NOMO-1 treated with dmso at 0.1 percent for 144 hours (cell line): Measurements from ENCODE around the gene DMC1.
A peak's percentile ranks its signal among the peaks of the same experiment; 100 is the strongest.
"Not testable (repeated sequence)": the region's sequence is repeated elsewhere in the genome, so short reads cannot be mapped to it uniquely, and the experiment has no call there.

ENCODE experiments used
- DNase-seq: peaks from one replicate; lab custom pipeline; 2025; ENCODE audit not compliant: unreplicated experiment; lab: John Stamatoyannopoulos, UW

Gene DMC1, protein sequence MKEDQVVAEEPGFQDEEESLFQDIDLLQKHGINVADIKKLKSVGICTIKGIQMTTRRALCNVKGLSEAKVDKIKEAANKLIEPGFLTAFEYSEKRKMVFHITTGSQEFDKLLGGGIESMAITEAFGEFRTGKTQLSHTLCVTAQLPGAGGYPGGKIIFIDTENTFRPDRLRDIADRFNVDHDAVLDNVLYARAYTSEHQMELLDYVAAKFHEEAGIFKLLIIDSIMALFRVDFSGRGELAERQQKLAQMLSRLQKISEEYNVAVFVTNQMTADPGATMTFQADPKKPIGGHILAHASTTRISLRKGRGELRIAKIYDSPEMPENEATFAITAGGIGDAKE

GRCh38 chr22:38569972-38570778 is at the start of gene DMC1:
DMC1 (minus strand) TSS chr22:38570183; CDS start chr22:38568256, 1,927 bp downstream.
- peak; percentile 83 for DNase-seq

- DNase-seq, result no peak
These were observed 48.7 kb upstream of the DMC1 start for GRCh38 chr22:38618682-38619081.

- no peak for DNase-seq
These were observed 48.3 kb upstream of the DMC1 start for GRCh38 chr22:38618258-38618657.

DNA sequence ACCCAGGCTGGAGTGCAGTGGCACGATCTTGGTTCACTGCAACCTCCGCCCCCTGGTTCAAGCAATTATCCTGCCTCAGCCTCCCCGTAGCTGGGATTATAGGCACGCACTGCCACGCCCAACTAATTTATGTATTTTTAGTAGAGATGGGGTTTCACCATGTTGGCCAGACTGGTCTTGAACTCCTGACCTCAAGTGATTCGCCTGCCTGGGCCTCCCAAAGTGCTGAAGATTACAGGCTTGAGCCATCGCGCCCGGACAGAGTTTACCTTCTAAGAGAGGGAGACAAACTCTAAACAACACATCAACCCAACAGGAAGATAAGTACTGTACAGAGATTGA is 45.1 kb upstream of the DMC1 start:
- not testable (repeated sequence) for DNase-seq

DNA sequence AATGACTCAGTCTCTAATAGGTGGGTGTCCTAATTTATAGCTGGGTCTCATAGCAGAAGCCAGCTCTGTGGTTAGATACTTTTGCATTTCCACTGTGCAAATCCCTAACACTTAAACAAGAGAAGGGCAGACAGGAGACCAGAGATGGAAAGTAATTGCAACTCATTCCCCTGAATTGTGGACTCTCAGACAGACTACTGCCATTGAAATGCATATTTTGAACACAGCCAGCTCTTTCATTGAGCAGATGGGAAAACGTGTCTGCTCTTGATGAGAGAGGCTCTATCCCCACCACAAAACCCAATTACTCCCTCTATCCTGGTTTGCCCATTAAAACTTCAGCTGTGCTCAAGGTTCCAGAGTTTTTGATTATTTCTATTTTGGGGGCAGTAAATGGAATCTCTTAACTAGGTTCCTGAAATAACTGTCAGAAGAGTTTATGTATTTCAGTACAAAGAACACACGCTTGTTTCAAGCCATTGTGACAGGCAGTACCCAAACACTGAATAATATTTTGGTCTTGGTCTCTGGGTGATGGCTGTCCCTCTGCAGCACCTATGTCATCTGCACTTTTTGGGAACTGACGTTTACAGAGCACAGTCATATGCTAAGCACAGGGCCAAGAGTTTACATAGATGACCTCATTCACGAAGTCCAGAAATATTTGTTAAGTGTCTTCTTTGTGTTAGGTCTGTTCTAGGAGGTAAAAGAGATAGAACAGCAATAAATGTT is 44.5 kb upstream of the DMC1 start:
- DNase-seq, result no peak

DNA sequence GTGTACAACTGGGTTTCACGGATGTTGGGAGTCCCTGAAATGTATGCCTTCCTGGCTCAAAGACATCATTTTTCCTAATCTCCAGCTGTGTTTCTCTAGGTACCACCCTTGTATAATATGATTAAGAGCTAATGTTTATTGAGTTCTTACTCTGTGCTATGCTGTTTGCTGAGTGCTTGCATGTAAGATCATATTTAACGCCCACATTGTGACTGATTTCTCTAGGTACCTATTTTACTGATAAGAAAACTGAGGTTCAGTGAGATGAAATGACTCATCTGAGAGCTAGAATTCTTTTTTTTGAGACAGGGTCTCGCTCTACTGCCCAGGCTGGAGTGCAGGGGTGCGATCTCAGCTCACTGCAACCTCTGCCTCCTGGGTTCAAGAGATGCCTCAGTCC is 43.6 kb upstream of the DMC1 start:
- DNase-seq, result no peak

- DNase-seq, result no peak
These were observed 42.4 kb upstream of the DMC1 start for GRCh38 chr22:38612217-38613006.

DNA sequence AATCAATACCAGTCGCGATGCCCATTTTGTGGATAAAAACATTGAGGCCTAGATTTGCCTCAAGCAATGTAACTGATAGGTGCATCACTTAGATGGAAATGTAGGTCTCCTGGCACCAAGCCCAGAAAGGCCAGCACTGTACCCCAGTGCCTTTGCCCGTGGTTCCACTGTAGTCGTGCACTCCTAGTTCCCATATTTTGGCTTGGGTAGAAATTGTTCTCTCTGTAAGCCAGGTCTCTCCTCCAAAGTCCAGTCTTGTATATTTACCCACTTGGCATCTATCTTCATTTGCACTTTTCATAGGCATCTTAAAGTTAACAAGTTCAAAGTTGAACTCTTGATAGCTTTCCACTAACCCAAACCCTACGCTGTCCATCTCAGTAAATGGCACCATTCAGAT is 41.6 kb upstream of the DMC1 start:
- no peak for DNase-seq

DNA sequence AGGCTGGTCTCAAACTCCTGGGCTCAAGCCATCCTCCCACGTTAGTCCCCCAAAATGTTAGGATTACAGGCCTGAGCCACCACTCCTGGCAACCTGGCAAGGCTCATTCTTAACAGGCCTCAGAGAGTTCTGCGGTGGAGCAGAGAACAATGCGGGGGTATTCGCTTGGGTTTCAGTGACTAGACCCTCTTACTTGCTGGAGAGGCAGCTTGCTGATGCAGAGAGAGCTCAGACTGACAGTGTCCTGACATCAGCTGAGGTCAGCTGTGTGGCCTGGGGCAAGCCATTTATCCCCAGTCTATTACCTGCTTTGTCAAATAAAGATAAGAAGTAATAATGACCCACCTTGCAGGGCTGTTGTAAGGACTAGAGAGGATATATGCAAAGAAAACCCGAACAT is 40.3 kb upstream of the DMC1 start:
- DNase-seq, result no peak

DNA sequence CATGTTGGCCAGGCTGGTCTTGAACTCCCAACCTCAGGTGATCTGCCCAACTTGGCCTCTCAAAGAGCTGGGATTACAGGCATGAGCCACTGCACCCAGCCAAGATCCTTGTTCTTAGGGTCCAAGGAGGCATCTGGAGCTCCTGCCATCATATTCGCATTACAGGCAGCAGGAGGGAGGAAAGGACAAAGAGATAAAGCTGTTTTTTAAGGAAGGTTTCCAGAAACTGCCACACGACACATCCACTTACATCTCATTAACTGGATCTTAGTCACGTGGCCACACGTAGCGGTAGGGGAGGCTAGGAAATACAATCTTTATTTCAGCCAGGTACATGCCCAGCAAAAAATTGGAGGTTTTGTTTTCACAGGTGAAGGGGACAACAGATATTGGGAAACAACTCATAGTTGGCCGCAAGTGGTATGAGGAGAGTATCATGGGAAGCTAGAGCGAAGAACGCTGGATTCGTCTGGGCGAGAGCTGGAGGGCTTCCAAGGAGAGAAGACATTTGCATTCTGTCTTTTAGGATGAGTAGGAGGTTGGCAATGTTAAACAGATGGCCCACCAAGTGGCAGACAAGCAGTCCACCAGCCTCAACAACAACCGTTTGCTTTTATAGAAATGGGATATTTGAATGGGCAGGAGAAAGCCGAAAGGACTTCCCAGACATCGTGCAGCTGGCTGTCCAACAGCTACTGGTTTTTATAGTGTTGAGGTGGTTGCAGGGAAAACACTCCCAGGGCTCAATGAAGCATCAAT is 39.2 kb upstream of the DMC1 start:
- DNase-seq, result no peak

GRCh38 chr22:38607680-38608079 is 37.7 kb upstream of the DMC1 start:
- no peak for DNase-seq

- no peak for DNase-seq
These were observed 32.2 kb upstream of the DMC1 start for GRCh38 chr22:38602166-38602565.

DNA sequence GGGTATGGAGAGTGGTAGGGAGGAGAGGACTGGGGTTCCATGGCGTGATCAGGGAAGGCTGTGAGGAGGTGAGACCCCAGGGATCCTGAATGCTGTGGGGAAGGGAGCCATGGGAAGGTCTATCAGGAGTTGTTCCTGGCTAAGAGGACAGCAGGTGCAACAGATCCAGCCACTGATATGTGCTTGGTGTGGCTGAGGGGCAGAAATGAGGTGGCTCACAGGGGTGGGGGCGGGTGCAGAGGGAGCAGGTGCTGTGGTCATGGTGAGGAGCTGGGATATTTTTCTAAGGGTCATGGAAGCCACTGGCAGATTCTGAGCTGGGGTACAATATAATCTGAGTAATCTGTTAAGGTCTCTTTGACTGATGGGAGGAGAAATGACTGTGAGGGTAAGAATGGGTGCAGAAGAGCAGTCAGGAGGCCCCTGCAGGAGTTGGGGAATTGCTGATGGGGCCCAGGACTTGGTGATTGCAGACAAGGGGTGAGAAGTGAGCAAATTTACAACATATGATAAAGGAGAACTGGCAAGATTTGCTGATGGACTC is 31.3 kb upstream of the DMC1 start:
- DNase-seq, result no peak

- DNase-seq, result no peak
These were observed 29.5 kb upstream of the DMC1 start for GRCh38 chr22:38599466-38599865.

- not testable (repeated sequence) for DNase-seq
These were observed 12.9 kb upstream of the DMC1 start for GRCh38 chr22:38582923-38583322.

- no peak for DNase-seq
These were observed 8.5 kb upstream of the DMC1 start for GRCh38 chr22:38578505-38578904.

- DNase-seq, result peak; percentile 34
These were observed 2.1 kb upstream of the DMC1 start for GRCh38 chr22:38572065-38572464.

DNA sequence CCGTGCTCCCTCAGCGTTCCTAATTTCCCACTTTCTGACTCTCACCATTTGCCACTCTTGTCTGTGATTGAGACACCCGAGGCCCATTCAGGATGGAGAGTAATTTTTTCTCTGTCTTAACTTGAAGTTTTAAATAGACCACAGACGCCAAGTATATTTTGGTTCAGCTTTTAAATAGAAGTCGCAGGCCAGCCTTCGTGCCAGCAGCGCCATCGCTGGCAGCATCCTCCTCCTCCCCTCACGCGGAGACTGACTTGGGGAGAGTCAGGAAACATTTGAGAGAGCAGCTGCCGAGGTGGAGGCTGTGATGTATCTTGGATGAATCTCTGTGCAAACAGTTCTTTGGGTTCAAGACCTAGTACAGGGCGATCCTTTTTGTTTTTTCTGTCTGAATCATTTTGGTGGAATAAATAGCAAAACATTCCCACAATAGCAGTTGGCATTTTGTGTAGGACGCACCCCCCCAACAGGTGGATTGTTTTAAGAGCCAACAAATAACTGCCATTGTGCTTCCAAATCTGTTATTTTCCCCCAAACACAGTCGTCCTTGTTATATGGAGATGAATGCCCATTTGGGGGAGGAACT is 889 bp upstream of the DMC1 start:
- peak; percentile 43 for DNase-seq

- no peak for DNase-seq
These were observed 607 bp downstream of the DMC1 start for GRCh38 chr22:38569181-38569971.
